ENCODE results near the gene GSTT2.
"Not testable (repeated sequence)": the region's sequence is repeated elsewhere in the genome, so short reads cannot be mapped to it uniquely, and the experiment has no call there.

Gene GSTT2

DNA sequence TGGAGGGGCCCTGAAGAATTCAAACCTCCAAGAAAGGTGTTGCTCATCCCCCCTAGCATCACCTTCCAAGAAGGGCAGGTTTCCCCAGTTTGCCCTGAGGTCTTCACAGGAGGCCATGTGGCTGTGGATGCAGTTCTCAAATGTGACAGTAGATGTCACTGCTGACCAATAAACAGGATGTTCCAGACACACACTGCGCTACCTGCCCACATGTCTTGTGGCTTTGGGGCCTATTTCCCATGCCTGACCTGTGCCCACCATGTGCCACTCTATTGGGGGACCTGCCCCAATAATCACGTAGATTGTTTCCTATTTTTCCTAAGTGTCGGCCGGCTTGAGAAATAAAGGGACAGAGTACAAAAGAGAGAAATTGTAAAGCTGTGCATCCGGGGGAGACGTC, 4.5 kb downstream of the GSTT2 start:
- Histone ChIP-seq H3K36me3 (no peaks in the 10 kb centered on the region), H3K4me2 (no peak overlapping the region), H4K20me1 (no peaks in the 10 kb centered on the region), H3K4me3 (no peak overlapping the region), H3K27me3 (peaks cover 5 to 17% (median 14%) of the 10 kb centered on the region in 11 experiments; a peak in 20 of 22 replicates), H3K9ac (no peak overlapping the region), H3K9me3 (replicated peaks in 1 of 11) (no peaks in the 10 kb centered on the region), H3K4me1 (no peaks in the 10 kb centered on the region), H3K27ac (no peak overlapping the region)
- TF ChIP-seq Cebpa-rat (IDR thresholded peaks at IDR 0.05): no peak

DNA sequence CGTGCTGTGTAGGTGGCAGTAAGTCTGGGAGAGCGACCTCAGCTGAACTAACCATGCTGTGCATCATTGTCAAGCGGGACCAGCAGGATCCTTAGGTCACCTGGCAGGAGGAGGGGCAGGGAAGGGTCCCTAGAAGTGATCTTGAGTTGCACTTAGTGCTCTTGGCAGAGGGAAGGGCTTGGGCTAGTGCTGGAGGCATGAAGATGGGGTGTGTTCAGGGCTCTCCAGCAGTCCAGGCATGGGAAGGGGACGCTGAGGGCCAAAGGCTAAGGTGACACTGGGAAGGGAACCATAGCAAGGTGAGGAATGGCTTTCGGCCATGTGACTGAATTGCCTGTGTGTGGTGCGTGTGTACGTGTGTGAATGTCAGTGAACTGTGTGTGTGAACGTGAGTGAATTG, 6.2 kb downstream of the GSTT2 start:
- H3K9me3 ChIP-seq (replicated peaks in 1 of 11); H3K4me2 ChIP-seq; H3K4me1 ChIP-seq; H4K20me1 ChIP-seq; H3K27me3 ChIP-seq; H3K27ac ChIP-seq; H3K36me3 ChIP-seq; H3K9ac ChIP-seq; H3K4me3 ChIP-seq: not testable (repeated sequence)

DNA sequence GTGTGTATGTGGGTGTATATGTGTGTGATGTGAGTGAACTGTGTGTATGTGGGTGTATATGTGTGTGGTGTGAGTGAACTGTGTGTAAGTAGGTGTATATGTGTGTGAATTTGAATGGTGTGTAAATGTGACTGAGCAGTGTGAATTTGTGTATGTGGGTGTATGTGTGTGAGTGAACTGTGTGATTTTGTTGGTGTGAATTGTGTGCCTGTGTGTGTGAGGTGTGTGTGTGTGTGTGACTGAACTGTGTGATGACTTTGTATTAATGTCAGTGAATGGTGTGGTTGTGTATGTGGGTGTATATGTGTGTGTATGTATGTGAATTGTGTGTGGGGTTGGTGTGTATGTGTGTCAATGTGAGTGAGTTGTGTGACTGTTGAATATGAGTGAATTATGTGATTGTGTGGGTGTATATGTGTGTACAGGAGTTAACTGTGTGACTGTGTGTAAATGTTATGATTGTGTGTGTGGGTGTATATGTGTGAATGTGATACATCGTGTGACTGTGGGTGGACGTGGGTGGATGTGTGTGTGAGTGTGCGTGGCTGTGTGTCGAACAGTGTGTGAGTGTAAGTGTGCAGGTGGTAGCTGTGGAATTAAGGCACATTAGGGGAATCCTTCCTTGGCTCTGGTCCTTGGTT, 6.7 kb downstream of the GSTT2 start:
- H3K27ac ChIP-seq; H3K4me2 ChIP-seq; H3K4me1 ChIP-seq; H3K9ac ChIP-seq; H3K27me3 ChIP-seq; H3K9me3 ChIP-seq (replicated peaks in 1 of 11); H3K4me3 ChIP-seq; H3K36me3 ChIP-seq; H4K20me1 ChIP-seq: not testable (repeated sequence)

DNA sequence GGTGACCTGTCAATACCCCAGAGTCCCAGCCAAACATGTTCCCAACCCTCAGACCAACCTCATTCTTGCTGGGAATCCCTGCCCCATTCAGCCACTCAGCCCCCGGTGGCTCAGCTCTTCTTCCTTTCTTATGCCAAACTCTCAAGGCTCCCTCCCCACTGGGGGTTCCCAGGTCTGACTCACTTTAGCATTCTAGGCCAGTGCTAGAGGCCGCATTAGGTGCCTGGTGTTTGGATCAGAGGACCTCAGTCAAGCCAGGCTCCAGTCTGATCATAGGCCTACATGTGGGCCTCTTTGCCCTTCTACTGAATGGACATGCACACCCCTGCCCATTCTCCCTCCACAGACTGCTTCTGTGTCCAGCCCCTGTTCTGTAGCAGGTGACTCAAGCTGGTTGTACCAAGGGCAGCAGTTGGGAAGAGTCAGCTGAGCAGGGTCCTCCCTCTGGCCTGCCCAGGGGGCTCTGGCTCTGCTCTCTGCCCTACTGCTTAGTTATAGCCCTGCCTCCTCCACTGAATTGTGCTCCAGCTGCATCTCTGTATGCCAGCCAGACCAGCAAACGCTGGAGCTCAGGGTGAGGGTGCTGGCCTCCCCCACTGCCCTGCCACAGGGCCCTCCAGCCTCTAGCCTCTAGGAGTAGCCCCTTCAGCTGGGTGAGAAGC, 9.8 kb downstream of the GSTT2 start:
- H3K9me3 ChIP-seq (replicated peaks in 1 of 11); H4K20me1 ChIP-seq; H3K9ac ChIP-seq; H3K4me3 ChIP-seq; H3K36me3 ChIP-seq; H3K27me3 ChIP-seq; H3K27ac ChIP-seq; H3K4me1 ChIP-seq; H3K4me2 ChIP-seq: not testable (repeated sequence)

DNA sequence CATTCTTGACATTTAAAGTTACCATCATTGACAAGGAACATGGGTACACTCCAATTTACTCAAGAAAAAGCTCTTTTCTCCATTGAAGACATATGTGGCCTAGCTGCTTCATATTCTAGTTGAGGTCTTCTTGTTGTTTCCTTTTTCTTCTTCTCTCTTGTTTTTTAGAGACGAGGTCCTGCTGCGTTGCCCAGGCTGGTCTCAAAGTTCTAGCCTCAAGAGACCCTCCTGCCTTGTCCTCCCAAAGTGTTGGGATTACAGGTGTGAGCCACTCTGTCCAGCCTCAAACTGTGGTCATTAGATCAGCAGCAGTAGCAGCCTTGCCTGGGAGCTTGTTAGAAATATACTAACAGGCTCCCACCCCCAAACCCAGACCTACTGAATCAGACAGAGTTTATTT, 13.1 kb downstream of the GSTT2 start:
- not testable (repeated sequence) for H3K27ac ChIP-seq; H3K9me3 ChIP-seq (replicated peaks in 1 of 11); H3K27me3 ChIP-seq; H3K4me2 ChIP-seq; H3K36me3 ChIP-seq; H4K20me1 ChIP-seq; H3K4me3 ChIP-seq; H3K9ac ChIP-seq
- peaks cover 0 to 11% (median 0%) of the 10 kb centered on the region in 10 experiments; a peak in 2 of 20 replicates for H3K4me1 ChIP-seq

DNA sequence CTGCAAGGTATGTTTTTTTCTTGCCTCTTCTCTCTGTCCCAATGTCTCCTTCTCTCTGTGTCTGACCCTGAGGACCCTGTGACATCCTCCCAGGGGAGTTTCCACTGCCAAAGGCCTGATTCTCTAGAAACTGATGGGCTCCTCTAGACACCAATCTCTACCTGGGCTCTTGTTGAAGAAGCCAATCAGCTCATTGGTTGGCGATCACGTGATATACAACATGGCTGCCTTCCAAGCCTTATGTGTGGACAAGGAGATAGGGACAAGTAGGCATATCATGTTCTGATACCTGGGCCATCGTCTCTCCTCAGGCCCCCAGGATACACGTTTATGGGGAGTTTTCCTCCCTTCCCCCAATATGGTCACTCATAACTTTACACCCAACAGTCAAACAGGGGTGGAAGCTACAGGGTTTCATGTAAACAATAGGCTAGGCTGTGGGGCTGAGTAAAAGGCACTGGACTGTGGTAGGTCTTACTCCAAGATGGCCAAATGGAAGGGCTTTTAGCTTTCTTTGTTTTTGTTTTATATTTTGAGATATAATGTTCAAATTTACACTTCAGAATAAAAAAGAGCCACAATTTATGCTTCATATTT, 13.7 kb downstream of the GSTT2 start:
- not testable (repeated sequence) for H3K9ac ChIP-seq; H3K4me2 ChIP-seq; H4K20me1 ChIP-seq; H3K27ac ChIP-seq; H3K27me3 ChIP-seq; H3K36me3 ChIP-seq; H3K4me3 ChIP-seq; H3K9me3 ChIP-seq (replicated peaks in 1 of 11)
- peaks cover 0 to 11% (median 0%) of the 10 kb centered on the region in 10 experiments; a peak in 2 of 20 replicates for H3K4me1 ChIP-seq

DNA sequence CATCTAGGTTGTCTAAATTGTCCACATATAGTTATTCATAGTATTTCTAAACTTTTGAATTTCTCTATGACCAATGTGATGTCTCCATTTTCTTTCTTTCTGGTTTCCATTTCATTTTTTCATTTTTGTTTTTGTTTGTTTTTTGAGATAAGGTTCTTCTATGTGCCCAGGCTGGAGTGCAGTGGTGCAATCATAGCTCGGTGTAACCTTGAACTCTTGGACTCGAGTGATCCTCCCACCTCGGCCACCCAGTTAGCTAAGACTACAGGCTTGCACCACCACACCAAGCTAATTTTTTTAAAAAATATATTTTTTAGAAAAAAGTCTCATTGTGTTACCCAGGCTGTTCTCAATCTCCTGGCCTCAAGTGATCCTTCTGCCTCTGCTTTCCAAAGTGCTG, 17.2 kb downstream of the GSTT2 start:
- Histone ChIP-seq H3K9ac (no peak overlapping the region), H3K36me3 (no peaks in the 10 kb centered on the region), H4K20me1 (no peaks in the 10 kb centered on the region), H3K27ac (no peak overlapping the region), H3K27me3 (no peaks in the 10 kb centered on the region), H3K4me2 (no peak overlapping the region), H3K9me3 (replicated peaks in 1 of 11) (no peaks in the 10 kb centered on the region), H3K4me1 (peaks cover 0 to 11% (median 0%) of the 10 kb centered on the region in 10 experiments; a peak in 2 of 20 replicates), H3K4me3 (no peak overlapping the region)
- TF ChIP-seq Cebpa-rat (IDR thresholded peaks at IDR 0.05): no peak

DNA sequence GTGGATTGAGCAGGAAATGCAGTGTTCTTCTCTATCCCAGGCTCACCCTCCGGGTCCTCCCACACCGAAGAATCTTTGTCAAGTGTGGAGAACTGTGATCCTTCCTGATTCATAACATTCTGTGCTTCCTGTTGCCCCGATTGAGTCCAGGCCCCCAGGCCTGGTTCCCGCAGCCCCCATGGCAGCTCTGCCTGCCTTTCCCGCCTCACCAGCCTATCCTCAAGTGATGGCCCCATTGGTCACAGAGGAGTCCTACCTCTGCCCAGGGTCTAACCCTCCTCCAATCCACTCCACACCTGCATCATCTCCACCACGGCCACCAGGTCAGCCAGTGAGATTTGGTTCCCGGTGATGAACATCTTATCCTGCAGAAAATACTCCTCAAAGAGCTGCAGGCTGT, 19.8 kb downstream of the GSTT2 start:
- H3K9ac ChIP-seq; H3K4me3 ChIP-seq; H3K9me3 ChIP-seq (replicated peaks in 1 of 11); H4K20me1 ChIP-seq; H3K36me3 ChIP-seq; H3K27me3 ChIP-seq; H3K27ac ChIP-seq; H3K4me2 ChIP-seq: not testable (repeated sequence)
- peaks cover 2 to 11% (median 7%) of the 10 kb centered on the region in 10 experiments; a peak in 15 of 20 replicates for H3K4me1 ChIP-seq

DNA sequence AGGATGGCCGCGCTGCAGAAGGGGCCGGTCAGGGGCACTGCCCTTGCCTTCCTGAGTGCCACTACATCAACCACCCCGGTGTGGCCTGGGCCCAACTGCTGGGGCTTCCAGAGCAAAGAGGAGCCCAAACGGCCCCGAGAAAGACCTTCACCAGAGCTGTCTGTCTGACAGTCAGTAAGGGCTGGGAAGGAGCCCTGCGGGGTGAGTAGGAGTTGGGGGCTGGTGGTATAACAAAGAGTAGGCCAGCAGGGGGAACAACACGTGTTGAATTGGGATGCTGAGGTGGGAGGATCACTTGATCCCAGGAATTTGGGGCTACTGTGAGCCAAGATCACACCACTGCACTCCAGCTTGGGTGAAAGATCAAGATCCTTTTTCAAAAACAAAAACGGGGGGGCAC, 21.4 kb downstream of the GSTT2 start:
- no peak overlapping the region for H3K4me2 ChIP-seq
- no peak overlapping the region for H3K27ac ChIP-seq
- H4K20me1 ChIP-seq: no peaks in the 10 kb centered on the region
- no peaks in the 10 kb centered on the region for H3K27me3 ChIP-seq
- H3K4me3 ChIP-seq: no peak overlapping the region
- H3K4me1 ChIP-seq: peaks cover 11 to 21% (median 18%) of the 10 kb centered on the region in 10 experiments; a peak in 17 of 20 replicates
- no peaks in the 10 kb centered on the region for H3K9me3 ChIP-seq (replicated peaks in 1 of 11)
- no peaks in the 10 kb centered on the region for H3K36me3 ChIP-seq
- H3K9ac ChIP-seq: no peak overlapping the region
- TF ChIP-seq Cebpa-rat (IDR thresholded peaks at IDR 0.05): no peak

DNA sequence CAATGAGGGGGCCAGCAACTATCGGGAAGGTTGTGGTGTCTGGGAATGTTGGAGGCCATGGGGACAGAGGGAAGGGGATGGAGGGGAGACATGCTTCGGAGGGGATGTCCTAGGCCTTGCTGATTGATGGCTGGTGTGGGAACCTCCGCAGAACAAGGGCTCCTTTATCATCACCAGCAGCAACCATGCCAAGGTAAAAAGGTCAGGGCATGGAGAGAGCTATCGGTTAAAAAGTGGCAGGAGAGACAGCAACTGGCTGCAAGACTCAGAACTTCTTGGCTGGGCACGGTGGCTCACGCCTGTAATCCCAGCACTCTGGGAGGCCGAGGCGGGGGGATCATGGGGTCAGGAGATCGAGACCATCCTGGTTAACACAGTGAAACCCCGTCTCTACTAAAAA, 22.3 kb downstream of the GSTT2 start:
- no peaks in the 10 kb centered on the region for H3K9me3 ChIP-seq (replicated peaks in 1 of 11)
- no peaks in the 10 kb centered on the region for H4K20me1 ChIP-seq
- no peak overlapping the region for H3K4me2 ChIP-seq
- H3K9ac ChIP-seq: no peak overlapping the region
- no peak overlapping the region for H3K4me3 ChIP-seq
- no peak overlapping the region for H3K27ac ChIP-seq
- no peak for TF ChIP-seq Cebpa-rat (IDR thresholded peaks at IDR 0.05)
- peaks cover 7 to 21% (median 18%) of the 10 kb centered on the region in 10 experiments; a peak in 15 of 20 replicates for H3K4me1 ChIP-seq
- no peaks in the 10 kb centered on the region for H3K36me3 ChIP-seq
- no peaks in the 10 kb centered on the region for H3K27me3 ChIP-seq

Data from BLaER1 treated with 17β-estradiol and CSF1 and Interleukin-3, amounts not matched to agents 10 nM and 100 nM (cell line).